ENCODE data around the gene UBA1. TPM values are rescaled to one million over a fixed set of nuclear protein-coding genes. Genes with fewer than 3 reads are reported as not detected.
A peak's percentile ranks its signal among the peaks of the same experiment; 100 is the strongest.

The UBA1 gene
- total and polyA plus RNA-seq, 9 donors: 73.7 to 148 (median 128) TPM

DNA sequence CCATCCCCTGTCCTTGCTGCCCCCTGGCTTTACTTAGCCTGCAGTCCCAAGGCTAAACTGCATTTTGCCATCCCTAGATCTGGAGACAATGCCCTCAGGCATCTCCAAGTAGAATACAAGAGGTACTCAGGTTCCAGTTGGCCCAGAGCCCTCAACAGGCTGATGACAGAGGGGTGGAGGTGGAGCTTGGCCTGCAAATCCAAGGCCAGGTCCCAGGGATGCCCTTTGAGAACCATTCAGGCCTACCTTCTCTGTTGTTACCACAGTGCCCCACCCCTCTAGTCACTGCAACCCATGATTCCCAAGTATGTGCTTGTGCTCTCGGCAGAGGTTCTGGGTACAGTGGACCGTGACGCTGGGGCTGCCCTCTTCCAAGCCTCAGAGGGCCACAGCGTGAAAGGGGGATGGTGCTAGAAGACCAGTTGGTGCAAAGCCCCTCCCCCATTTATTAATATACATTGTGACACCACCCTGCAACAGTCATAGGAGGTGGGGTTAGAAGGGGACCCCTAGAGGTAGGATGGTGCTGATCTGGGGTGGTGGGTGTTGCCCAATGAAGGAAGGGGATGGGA is 6.4 kb upstream of the UBA1 start:
- WGBS (ENCODE audit: insufficient coverage): no CpG with 5 or more reads among the region's 4 CpGs
- DNase-seq: no peak
- Histone ChIP-seq H3K27ac (ENCODE audit: low read length) (no peak overlapping the region), H3K27me3 (ENCODE audit: control insufficient read depth, insufficient read depth, low read length) (peaks cover 72% of the 10 kb centered on the region), H3K4me1 (ENCODE audit: control insufficient read depth, insufficient read depth, low read length) (peaks cover 14% of the 10 kb centered on the region), H3K4me3 (ENCODE audit: low read length) (no peak overlapping the region), H3K9me3 (replicated peaks; ENCODE audit: control insufficient read depth, low read depth, low read length) (no peaks in the 10 kb centered on the region), H3K36me3 (ENCODE audit: control insufficient read depth, insufficient read depth, low read length) (peaks cover 39% of the 10 kb centered on the region)

DNA sequence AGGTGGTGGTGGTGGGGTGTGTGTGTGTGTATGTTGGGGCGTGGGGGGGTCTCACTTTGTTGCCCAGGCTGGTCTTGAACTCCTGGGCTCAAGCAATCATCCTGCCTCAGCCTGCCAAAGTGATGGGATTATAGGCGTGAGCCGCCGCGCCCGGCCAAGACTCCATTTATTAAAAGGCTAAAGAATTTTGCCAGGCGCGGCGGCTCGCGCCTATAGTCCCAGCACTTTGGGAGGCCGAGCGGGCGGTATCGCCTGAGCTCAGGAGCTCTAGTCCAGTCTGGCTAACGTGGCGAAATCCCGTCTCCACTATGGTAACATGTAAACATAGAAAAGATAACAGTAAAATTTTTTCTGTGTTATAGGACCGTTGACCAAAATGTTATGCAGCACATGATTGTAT is 3.7 kb upstream of the UBA1 start:
- no peaks in the 10 kb centered on the region for H3K9me3 ChIP-seq (replicated peaks; ENCODE audit: control insufficient read depth, low read depth, low read length)
- no peak overlapping the region for H3K4me3 ChIP-seq (ENCODE audit: low read length)
- H3K27ac ChIP-seq (ENCODE audit: low read length): no peak overlapping the region
- WGBS (ENCODE audit: insufficient coverage): 61% methylated on average over 13 of the region's 19 CpGs
- peaks cover 58% of the 10 kb centered on the region for H3K27me3 ChIP-seq (ENCODE audit: control insufficient read depth, insufficient read depth, low read length)
- H3K36me3 ChIP-seq (ENCODE audit: control insufficient read depth, insufficient read depth, low read length): peaks cover 24% of the 10 kb centered on the region
- DNase-seq: no peak
- H3K4me1 ChIP-seq (ENCODE audit: control insufficient read depth, insufficient read depth, low read length): peaks cover 25% of the 10 kb centered on the region

DNA sequence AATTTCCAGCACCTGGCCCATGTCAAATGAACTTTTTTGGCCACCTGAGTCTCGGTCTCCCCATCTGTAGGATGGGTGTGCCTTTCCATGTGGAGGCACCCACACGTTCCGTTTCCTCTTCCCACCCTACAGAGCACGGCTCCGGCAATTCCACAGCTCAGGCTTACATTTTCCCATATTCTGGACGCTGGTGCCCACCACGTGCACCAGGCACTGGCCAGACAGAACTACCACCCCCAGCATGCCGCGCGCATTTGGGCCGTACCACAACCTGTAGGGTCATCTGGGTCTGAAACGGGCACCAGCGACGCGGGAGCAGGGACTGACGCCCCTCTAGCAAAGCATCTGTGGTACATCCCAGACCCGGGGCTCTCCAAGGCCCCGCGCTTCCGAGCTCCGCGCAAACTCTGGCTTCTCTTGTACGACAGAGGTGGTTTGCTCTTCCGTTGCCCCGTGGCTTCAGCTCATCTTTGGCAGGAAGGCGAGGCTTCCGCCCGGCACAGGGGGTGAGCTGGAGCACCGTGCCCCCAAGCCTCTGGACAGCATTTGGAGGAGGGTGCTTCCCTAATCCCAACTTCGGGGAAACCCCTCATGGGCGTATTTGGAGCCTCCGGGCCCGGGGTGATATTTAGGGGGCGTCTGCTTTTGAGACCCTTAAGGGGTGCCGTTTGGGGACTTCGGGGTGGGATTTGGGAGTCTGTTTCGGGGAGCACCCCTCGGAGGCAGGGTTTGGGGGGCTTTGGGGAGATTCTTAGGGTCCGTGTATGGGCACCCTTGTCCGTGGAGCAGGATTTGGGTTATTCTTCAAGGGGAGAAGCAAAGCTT is 3.0 kb upstream of the UBA1 start:
- H3K4me3 ChIP-seq (ENCODE audit: low read length): peak overlapping the region; percentile 63
- peaks cover 19% of the 10 kb centered on the region for H3K36me3 ChIP-seq (ENCODE audit: control insufficient read depth, insufficient read depth, low read length)
- peaks cover 53% of the 10 kb centered on the region for H3K27me3 ChIP-seq (ENCODE audit: control insufficient read depth, insufficient read depth, low read length)
- 19% methylated on average over 29 of the region's 40 CpGs for WGBS (ENCODE audit: insufficient coverage)
- no peaks in the 10 kb centered on the region for H3K9me3 ChIP-seq (replicated peaks; ENCODE audit: control insufficient read depth, low read depth, low read length)
- peaks cover 31% of the 10 kb centered on the region for H3K4me1 ChIP-seq (ENCODE audit: control insufficient read depth, insufficient read depth, low read length)
- H3K27ac ChIP-seq (ENCODE audit: low read length): no peak overlapping the region
- peak; percentile 95 for DNase-seq

DNA sequence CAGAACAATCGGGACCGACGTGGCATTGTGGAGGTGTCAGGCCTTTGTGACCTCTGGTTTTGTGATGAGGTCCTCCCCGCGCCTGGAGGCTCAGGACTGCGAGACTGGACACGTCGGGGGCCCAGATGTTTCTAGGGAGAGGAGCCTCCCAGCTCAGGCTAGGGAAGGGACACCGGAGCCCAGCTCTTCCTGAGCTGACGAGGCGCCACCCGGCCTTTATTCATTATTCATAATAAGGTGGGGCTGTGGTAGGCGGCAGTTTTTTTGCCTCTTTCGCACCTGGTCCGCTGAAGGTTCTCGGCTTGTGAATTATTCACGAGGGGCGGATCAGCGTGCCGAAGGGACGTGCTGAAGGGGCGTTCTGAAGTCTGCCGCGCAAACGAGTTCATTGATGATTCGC is 2.3 kb upstream of the UBA1 start:
- H3K4me3 ChIP-seq (ENCODE audit: low read length): peak overlapping the region; percentile 63
- H3K27ac ChIP-seq (ENCODE audit: low read length): no peak overlapping the region
- peaks cover 20% of the 10 kb centered on the region for H3K36me3 ChIP-seq (ENCODE audit: control insufficient read depth, insufficient read depth, low read length)
- H3K27me3 ChIP-seq (ENCODE audit: control insufficient read depth, insufficient read depth, low read length): peaks cover 47% of the 10 kb centered on the region
- DNase-seq: no peak
- H3K9me3 ChIP-seq (replicated peaks; ENCODE audit: control insufficient read depth, low read depth, low read length): no peaks in the 10 kb centered on the region
- H3K4me1 ChIP-seq (ENCODE audit: control insufficient read depth, insufficient read depth, low read length): peaks cover 38% of the 10 kb centered on the region
- 25% methylated on average over 15 of the region's 26 CpGs for WGBS (ENCODE audit: insufficient coverage)

DNA sequence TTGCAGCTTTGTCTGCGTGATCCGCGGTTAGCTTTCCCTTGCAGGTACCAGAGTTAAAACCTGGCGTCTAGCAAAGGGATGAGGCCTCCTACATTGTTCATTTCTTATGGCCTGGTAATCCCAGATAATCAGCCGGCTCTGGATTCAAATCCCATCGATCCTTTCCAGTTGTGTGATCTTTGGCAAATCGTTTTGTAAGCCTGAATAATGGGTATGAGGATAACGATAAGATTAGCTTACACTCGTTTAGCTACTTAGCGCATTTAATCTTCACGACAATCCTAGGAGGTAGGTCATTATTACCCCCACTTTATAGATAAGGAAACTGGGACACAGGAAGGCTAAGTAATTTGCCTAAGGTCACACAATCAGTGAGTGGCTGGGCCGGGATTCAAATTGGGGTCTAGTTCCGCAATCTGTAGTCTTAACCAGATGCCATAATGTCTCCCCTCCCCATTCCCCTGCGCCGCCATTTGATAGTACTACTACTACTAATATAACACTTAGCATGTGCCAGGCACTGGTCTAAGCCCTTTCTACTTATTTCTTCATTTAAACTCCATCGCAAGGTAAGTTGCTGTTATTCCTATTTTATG is 1.7 kb upstream of the UBA1 start:
- DNase-seq: no peak
- peak overlapping the region; percentile 63 for H3K4me3 ChIP-seq (ENCODE audit: low read length)
- 48% methylated on average over 5 of the region's 16 CpGs for WGBS (ENCODE audit: insufficient coverage)

DNA sequence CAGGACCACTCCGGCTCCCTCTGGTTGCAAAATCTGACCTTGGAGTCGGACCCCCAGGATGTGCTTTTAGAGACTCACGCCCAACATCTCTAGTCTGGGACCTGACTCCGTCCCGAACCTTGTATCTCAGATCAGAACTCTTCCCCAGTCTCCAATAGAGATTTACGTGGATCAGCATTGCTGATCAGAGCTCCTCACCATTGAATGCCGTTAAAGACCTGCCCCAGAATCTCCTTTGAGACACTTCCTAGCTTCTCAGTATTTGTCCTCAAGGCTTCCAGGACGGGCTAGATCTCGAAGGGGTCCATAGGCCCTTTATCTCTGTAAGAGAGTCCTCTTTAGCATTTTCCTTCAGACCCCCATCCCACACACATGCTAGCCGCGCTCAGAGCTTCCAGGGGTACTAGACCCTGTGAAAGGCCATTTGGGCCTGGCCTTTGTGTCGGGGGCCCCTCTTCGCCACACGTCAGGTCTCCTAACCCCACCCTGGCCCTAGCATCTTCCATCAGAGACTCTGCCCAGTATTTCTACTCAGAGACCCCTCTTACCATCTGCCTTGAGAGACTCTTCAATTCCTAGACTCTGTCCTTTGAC is 662 bp downstream of the UBA1 start:
- H3K4me1 ChIP-seq (ENCODE audit: control insufficient read depth, insufficient read depth, low read length): peaks cover 54% of the 10 kb centered on the region
- H3K27me3 ChIP-seq (ENCODE audit: control insufficient read depth, insufficient read depth, low read length): peaks cover 28% of the 10 kb centered on the region
- H3K9me3 ChIP-seq (replicated peaks; ENCODE audit: control insufficient read depth, low read depth, low read length): no peaks in the 10 kb centered on the region
- no peak for DNase-seq
- peaks cover 36% of the 10 kb centered on the region for H3K36me3 ChIP-seq (ENCODE audit: control insufficient read depth, insufficient read depth, low read length)
- H3K27ac ChIP-seq (ENCODE audit: low read length): peak overlapping the region; percentile 89
- peak overlapping the region; percentile 59 for H3K4me3 ChIP-seq (ENCODE audit: low read length)
- 14% methylated on average over 13 of the region's 14 CpGs for WGBS (ENCODE audit: insufficient coverage)

More for the DNA sequence above, 1.7 kb upstream of the UBA1 start:
- Histone ChIP-seq H3K27ac (ENCODE audit: low read length) (no peak overlapping the region), H3K27me3 (ENCODE audit: control insufficient read depth, insufficient read depth, low read length) (peaks cover 42% of the 10 kb centered on the region), H3K9me3 (replicated peaks; ENCODE audit: control insufficient read depth, low read depth, low read length) (no peaks in the 10 kb centered on the region), H3K4me1 (ENCODE audit: control insufficient read depth, insufficient read depth, low read length) (peaks cover 43% of the 10 kb centered on the region), H3K36me3 (ENCODE audit: control insufficient read depth, insufficient read depth, low read length) (peaks cover 20% of the 10 kb centered on the region)

DNA sequence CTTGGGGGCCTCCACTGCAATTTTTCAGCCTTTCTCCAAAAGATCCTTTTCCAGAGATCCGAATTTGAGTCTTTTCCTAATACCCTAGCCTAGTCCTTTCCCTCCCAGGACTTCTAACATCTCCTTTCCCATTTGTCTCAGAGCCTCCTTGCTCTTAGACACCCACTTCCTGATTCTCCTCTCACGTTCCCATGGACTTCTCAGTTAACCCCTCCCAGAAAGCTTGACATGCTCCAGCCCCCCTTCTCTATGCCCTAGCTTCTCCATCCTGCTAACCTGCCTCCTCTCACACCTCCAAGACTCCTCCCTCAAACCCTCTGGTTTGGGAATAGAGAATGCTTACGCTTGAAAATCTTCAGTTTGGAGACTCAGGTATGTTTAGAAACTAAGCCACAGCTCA is 2.5 kb downstream of the UBA1 start:
- no peak for DNase-seq
- Histone ChIP-seq H3K4me3 (ENCODE audit: low read length) (no peak overlapping the region), H3K9me3 (replicated peaks; ENCODE audit: control insufficient read depth, low read depth, low read length) (no peaks in the 10 kb centered on the region), H3K36me3 (ENCODE audit: control insufficient read depth, insufficient read depth, low read length) (peaks cover 52% of the 10 kb centered on the region), H3K27ac (ENCODE audit: low read length) (no peak overlapping the region), H3K4me1 (ENCODE audit: control insufficient read depth, insufficient read depth, low read length) (peaks cover 50% of the 10 kb centered on the region), H3K27me3 (ENCODE audit: control insufficient read depth, insufficient read depth, low read length) (peaks cover 13% of the 10 kb centered on the region)
- 38% methylated on average over 2 of the region's 3 CpGs for WGBS (ENCODE audit: insufficient coverage)

DNA sequence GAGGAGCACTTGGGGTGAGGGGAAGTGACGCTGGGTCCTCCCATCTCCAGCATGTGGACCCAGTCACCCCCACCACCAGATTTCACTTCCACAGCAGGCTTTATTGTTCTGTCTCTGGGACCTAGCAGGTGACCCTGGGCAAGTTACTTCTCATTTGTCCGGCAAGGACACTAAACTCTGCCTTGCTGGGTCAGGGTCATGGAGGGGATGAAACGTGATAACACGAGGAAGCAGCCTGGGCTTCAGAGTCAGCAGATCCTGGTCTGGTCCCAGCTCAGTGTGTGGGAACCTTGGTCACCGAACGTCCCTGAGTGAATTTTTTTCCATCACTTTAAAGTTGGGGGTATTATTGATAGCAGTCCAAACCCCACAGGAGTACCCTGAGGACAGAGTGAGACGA is 3.9 kb downstream of the UBA1 start:
- Histone ChIP-seq H3K36me3 (ENCODE audit: control insufficient read depth, insufficient read depth, low read length) (peaks cover 67% of the 10 kb centered on the region), H3K9me3 (replicated peaks; ENCODE audit: control insufficient read depth, low read depth, low read length) (no peaks in the 10 kb centered on the region), H3K4me3 (ENCODE audit: low read length) (no peak overlapping the region), H3K27ac (ENCODE audit: low read length) (no peak overlapping the region), H3K27me3 (ENCODE audit: control insufficient read depth, insufficient read depth, low read length) (peaks cover 8% of the 10 kb centered on the region), H3K4me1 (ENCODE audit: control insufficient read depth, insufficient read depth, low read length) (peaks cover 43% of the 10 kb centered on the region)
- no peak for DNase-seq
- WGBS (ENCODE audit: insufficient coverage): 61% methylated on average over 3 of the region's 7 CpGs

DNA sequence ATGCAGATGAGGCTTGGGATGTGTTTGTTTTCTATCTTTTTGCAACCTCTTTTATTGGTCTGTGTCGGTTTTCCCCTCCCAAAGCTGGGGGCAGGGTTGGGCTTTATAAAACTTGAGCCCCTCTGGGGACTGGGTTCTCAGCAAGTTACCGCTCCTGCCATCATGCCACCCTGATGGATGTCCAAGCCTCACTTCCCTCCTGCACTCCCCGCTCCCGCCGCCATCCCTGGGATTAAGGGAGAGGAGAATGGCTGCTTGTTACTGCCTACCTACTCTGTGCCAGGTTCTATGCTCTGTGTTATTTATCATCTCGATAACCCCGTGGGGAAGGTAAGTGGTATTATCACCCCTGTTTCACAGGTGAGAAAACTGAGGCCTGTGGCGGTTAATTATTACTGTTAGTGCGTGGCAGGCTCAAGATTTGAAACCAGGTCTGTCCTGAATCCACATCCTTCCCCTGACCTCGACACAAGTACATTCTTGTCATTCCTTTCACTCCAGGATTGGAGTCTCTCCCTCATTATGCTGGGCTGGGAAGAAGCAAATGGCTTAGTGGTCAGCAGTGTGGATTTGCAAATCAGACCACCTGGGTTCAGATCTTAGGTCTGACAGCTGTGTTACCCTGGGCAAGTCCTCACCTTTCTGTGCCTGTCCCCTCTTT is 4.5 kb downstream of the UBA1 start:
- Histone ChIP-seq H3K4me1 (ENCODE audit: control insufficient read depth, insufficient read depth, low read length) (peaks cover 41% of the 10 kb centered on the region), H3K9me3 (replicated peaks; ENCODE audit: control insufficient read depth, low read depth, low read length) (no peaks in the 10 kb centered on the region), H3K4me3 (ENCODE audit: low read length) (no peak overlapping the region), H3K36me3 (ENCODE audit: control insufficient read depth, insufficient read depth, low read length) (peaks cover 73% of the 10 kb centered on the region), H3K27ac (ENCODE audit: low read length) (no peak overlapping the region), H3K27me3 (ENCODE audit: control insufficient read depth, insufficient read depth, low read length) (peaks cover 5% of the 10 kb centered on the region)
- WGBS (ENCODE audit: insufficient coverage): 97% methylated on average over 4 of the region's 10 CpGs
- no peak for DNase-seq

DNA sequence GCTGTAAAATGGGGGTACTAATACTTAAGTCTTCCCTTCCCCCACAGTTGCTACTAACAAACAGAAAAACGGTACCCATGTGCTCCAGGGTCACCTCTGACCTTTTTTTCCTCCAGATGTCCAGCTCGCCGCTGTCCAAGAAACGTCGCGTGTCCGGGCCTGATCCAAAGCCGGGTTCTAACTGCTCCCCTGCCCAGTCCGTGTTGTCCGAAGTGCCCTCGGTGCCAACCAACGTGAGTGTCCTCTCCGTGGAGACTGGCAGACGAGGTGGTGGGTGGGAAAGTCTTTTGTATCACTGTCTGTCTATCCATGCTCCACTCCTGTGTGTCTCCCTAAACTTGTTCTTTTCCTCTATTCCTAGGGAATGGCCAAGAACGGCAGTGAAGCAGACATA is 5.1 kb downstream of the UBA1 start:
- DNase-seq: no peak
- peaks cover 5% of the 10 kb centered on the region for H3K27me3 ChIP-seq (ENCODE audit: control insufficient read depth, insufficient read depth, low read length)
- H3K4me3 ChIP-seq (ENCODE audit: low read length): no peak overlapping the region
- peaks cover 38% of the 10 kb centered on the region for H3K4me1 ChIP-seq (ENCODE audit: control insufficient read depth, insufficient read depth, low read length)
- H3K27ac ChIP-seq (ENCODE audit: low read length): no peak overlapping the region
- no peaks in the 10 kb centered on the region for H3K9me3 ChIP-seq (replicated peaks; ENCODE audit: control insufficient read depth, low read depth, low read length)
- H3K36me3 ChIP-seq (ENCODE audit: control insufficient read depth, insufficient read depth, low read length): peaks cover 78% of the 10 kb centered on the region
- 92% methylated on average over 12 of the region's 15 CpGs for WGBS (ENCODE audit: insufficient coverage)
